GM12891 (cell line): ENCODE measurements around the gene KCND2.

Experiments
- POLR2A ChIP-seq: IDR thresholded peaks from 2 replicates; pipeline ENCODE4 v1.6.1; 2011; ENCODE audit warnings: low read depth, low read length, control low read depth
- POLR2AphosphoS5 ChIP-seq: IDR thresholded peaks from 2 replicates; pipeline ENCODE4 v1.6.1; 2011; ENCODE audit warnings: low read depth, low read length, control low read depth
- POU2F2 ChIP-seq: IDR thresholded peaks from 2 replicates; pipeline ENCODE4 v1.6.1; 2011; ENCODE audit warnings: low read depth, mild to moderate bottlenecking, control low read depth, low read length, moderate library complexity
- SPI1 ChIP-seq: IDR thresholded peaks from 2 replicates; pipeline ENCODE4 v1.6.1; 2011; ENCODE audit warnings: low read depth, low read length, control low read depth
- TAF1 ChIP-seq: IDR thresholded peaks from 2 replicates; pipeline ENCODE4 v1.6.1; 2011; ENCODE audit warnings: low read depth, low read length, control low read depth

- TF ChIP-seq POLR2A = no peak
- TF ChIP-seq TAF1 = no peak
- TF ChIP-seq POLR2AphosphoS5 = no peak
- TF ChIP-seq POU2F2 = no peak
- no peak for TF ChIP-seq SPI1
Measured at GRCh38 chr7:120645966-120646365, 373.0 kb downstream of the KCND2 start.
